PC-3 (cell line): ENCODE results near the gene LMTK3. TPM values are rescaled to one million over a fixed set of nuclear protein-coding genes. Genes with fewer than 3 reads are reported as not detected.

Experiments used
- ATAC-seq: fragments of 200-7000 bp; cut with Tn5 transposase; 2 replicates; pipeline ENCODE4 v1.9.1; 2020; ENCODE audit warnings: mild to moderate bottlenecking, moderate library complexity
- BruUV-seq: library from RNA; stranded (reverse); fragments of 400-500 nt; replicated peaks from 2 replicates; lab custom pipeline; 2021; lab: Mats Ljungman, UMichigan
- CTCF ChIA-PET: fragments of 300-600 bp; sonication (Branson Sonifier 250); formaldehyde crosslinking; loops from one replicate; lab custom pipeline; 2022; ENCODE audit warnings: antibody characterized with exemption; lab: Charles Lee
- POLR2A ChIA-PET: fragments of 300-600 bp; sonication (Branson Sonifier 250); formaldehyde crosslinking; loops from one replicate; lab custom pipeline; 2022; ENCODE audit warnings: antibody characterized with exemption; ENCODE audit not compliant: unreplicated experiment; lab: Charles Lee
- DNase-seq: peaks from one replicate; pipeline ENCODE4 v3.0.0-alpha.2; 2015
- H2AFZ ChIP-seq: fragments of 300-600 bp; sonication (generic); 2 replicates; pipeline ENCODE4 v1.6.0; 2016; ENCODE audit warnings: antibody characterized with exemption, low read length
- H3F3A ChIP-seq: fragments of 300-600 bp; sonication (generic); one replicate; pipeline ENCODE4 v1.6.0; 2017; ENCODE audit warnings: antibody characterized with exemption, low read length, control low read depth, mild to moderate bottlenecking; ENCODE audit not compliant: unreplicated experiment
- H3K27ac ChIP-seq: fragments of 300-600 bp; sonication (generic); 2 replicates; pipeline ENCODE4 v1.5.1; 2016; ENCODE audit warnings: mild to moderate bottlenecking, low read length
- H3K27me3 ChIP-seq: fragments of 300-600 bp; sonication (generic); 2 replicates; pipeline ENCODE4 v1.6.1; 2016; ENCODE audit warnings: low read length, mixed read lengths
- H3K36me3 ChIP-seq: fragments of 300-600 bp; sonication (generic); 2 replicates; pipeline ENCODE4 v1.6.1; 2016; ENCODE audit warnings: low read depth, mixed run types, low read length, mixed read lengths
- H3K4me1 ChIP-seq: fragments of 300-600 bp; sonication (generic); 2 replicates; pipeline ENCODE4 v1.5.1; 2016; ENCODE audit warnings: low read length; ENCODE audit not compliant: insufficient read depth
- H3K4me2 ChIP-seq: fragments of 300-600 bp; sonication (generic); 2 replicates; pipeline ENCODE4 v1.6.0; 2016; ENCODE audit warnings: low read length
- H3K4me3 ChIP-seq: fragments of 300-600 bp; sonication (generic); 2 replicates; pipeline ENCODE4 v1.5.1; 2016; ENCODE audit warnings: mild to moderate bottlenecking, low read length, mixed read lengths
- H3K79me2 ChIP-seq: fragments of 300-600 bp; sonication (generic); 2 replicates; pipeline ENCODE4 v1.6.1; 2017; ENCODE audit warnings: low read length, mixed read lengths
- H3K9ac ChIP-seq: fragments of 300-600 bp; sonication (generic); 2 replicates; pipeline ENCODE4 v1.6.0; 2016; ENCODE audit warnings: mild to moderate bottlenecking, low read length
- H3K9me2 ChIP-seq: fragments of 300-600 bp; sonication (generic); replicated peaks from 2 replicates; pipeline ENCODE4 v1.6.1; 2016; ENCODE audit warnings: mixed run types, low read length, mixed read lengths
- H3K9me3 ChIP-seq: fragments of 300-600 bp; sonication (generic); 2 replicates; pipeline ENCODE4 v1.6.1; 2016; ENCODE audit warnings: low read length, mixed read lengths
- H4K20me1 ChIP-seq: fragments of 300-600 bp; sonication (generic); 2 replicates; pipeline ENCODE4 v1.6.1; 2016; ENCODE audit warnings: low read length, mixed read lengths
- EZH2 ChIP-seq: fragments of 300-600 bp; sonication (generic); IDR thresholded peaks from one replicate; pipeline ENCODE4 v1.6.1; 2017; ENCODE audit warnings: antibody characterized with exemption, mild to moderate bottlenecking, low read length; ENCODE audit not compliant: unreplicated experiment
- EZH2phosphoT487 ChIP-seq: fragments of 300-600 bp; sonication (generic); IDR thresholded peaks from 2 replicates; pipeline ENCODE4 v1.6.1; 2018; ENCODE audit warnings: mild to moderate bottlenecking, antibody characterized with exemption, low read length, borderline replicate concordance
- intact Hi-C: fragments of 100-400 bp; cut with micrococcal nuclease; formaldehyde crosslinking; loops from 2 replicates; pipeline ENCODE4 v1.9.0; 2023
- total RNA-seq: library from RNA; depleted of rRNA; stranded (reverse); fragments of >200 nt; gene quantifications from 2 replicates; pipeline ENCODE4 v1.2.3, GENCODE V29; 2014
- TF ChIP-seq, protein P1 (sequence below): fragments of 300-600 bp; sonication (generic); conservative IDR thresholded peaks from 2 replicates; pipeline ENCODE4 v1.5.1; 2017; ENCODE audit warnings: antibody characterized with exemption, low read depth, mild to moderate bottlenecking, low read length

Gene LMTK3
- total RNA-seq, 1 experiment from 2014 or later, result 4.8 TPM

DNA sequence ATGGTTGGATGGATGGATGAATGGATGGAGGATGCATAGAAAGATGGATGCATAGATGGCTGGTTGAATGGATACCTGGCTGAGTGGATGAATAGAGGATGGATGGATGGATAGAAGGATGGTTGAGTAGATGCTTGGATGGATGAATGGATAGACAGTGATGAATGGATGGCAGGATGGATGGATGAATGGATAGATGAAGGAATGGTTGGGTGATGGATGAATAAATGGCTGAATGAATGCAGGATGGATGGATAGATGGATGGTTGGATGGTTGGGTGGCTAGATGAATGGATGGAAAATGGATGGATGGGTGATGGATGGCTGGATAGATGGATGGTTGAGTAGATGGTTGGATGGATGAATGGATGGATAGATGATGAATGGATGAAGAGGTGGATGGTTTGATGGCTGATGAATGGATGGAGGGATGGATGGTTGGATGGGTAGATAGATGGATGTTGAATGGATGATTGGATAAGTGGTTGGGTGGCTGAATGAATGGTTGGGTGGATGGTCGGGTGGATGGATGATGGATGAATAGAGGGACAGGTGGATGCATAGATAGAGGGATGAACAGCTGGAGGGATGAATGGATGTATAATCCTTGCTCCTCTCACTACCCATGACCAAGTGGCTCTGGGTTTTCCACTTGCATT is 36.7 kb upstream of the LMTK3 start:
- no peak overlapping the region for H3K27ac ChIP-seq
- peaks cover 16% of the 10 kb centered on the region for H3K4me1 ChIP-seq
- H3F3A ChIP-seq, result no peaks in the 10 kb centered on the region
- H3K4me3 ChIP-seq, result no peak overlapping the region
- H3K9ac ChIP-seq, result no peak overlapping the region
- H3K36me3 ChIP-seq, result no peaks in the 10 kb centered on the region
- H3K79me2 ChIP-seq, result no peaks in the 10 kb centered on the region
- no peaks in the 10 kb centered on the region for H3K27me3 ChIP-seq
- intact Hi-C loops, result no loop called here
- H3K9me3 ChIP-seq, result no peaks in the 10 kb centered on the region
- no peak overlapping the region for H2AFZ ChIP-seq
- ATAC-seq (no peak), DNase-seq (no peak)
- POLR2A ChIA-PET, result no interaction called here
- H4K20me1 ChIP-seq, result no peaks in the 10 kb centered on the region
- H3K4me2 ChIP-seq, result no peak overlapping the region
- CTCF ChIA-PET, result no interaction called here
- BruUV-seq, result no TSS peak
- H3K9me2 ChIP-seq, result no peaks in the 10 kb centered on the region
- TF ChIP-seq, protein P1, sequence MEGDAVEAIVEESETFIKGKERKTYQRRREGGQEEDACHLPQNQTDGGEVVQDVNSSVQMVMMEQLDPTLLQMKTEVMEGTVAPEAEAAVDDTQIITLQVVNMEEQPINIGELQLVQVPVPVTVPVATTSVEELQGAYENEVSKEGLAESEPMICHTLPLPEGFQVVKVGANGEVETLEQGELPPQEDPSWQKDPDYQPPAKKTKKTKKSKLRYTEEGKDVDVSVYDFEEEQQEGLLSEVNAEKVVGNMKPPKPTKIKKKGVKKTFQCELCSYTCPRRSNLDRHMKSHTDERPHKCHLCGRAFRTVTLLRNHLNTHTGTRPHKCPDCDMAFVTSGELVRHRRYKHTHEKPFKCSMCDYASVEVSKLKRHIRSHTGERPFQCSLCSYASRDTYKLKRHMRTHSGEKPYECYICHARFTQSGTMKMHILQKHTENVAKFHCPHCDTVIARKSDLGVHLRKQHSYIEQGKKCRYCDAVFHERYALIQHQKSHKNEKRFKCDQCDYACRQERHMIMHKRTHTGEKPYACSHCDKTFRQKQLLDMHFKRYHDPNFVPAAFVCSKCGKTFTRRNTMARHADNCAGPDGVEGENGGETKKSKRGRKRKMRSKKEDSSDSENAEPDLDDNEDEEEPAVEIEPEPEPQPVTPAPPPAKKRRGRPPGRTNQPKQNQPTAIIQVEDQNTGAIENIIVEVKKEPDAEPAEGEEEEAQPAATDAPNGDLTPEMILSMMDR, result no peak
- TF ChIP-seq EZH2, result no peak
- no peak for TF ChIP-seq EZH2phosphoT487

DNA sequence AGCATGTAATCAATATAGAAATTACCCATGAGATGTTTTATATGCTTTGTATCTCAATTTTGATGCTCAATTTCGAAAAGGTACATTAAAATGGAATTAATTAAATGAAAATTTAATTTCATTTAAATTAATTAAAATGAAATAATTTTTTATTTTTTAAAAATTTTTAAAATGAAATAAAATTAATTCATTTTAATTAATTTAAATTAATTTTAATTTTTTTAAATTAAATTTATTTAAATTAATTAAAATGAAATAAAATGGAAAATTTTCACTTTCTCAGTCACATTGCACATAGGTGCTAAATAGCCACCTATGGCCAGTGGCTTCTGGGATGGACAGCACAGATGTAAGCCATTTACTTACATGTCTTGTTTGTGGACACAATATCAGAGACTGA is 36.1 kb upstream of the LMTK3 start:
- no peaks in the 10 kb centered on the region for H3F3A ChIP-seq
- ATAC-seq (no peak), DNase-seq (no peak)
- TF ChIP-seq EZH2, result no peak
- no peaks in the 10 kb centered on the region for H3K79me2 ChIP-seq
- CTCF ChIA-PET, result no interaction called here
- no peaks in the 10 kb centered on the region for H3K9me2 ChIP-seq
- BruUV-seq, result no TSS peak
- H3K9ac ChIP-seq, result no peak overlapping the region
- no peaks in the 10 kb centered on the region for H3K9me3 ChIP-seq
- no peak overlapping the region for H2AFZ ChIP-seq
- peaks cover 14% of the 10 kb centered on the region for H3K4me1 ChIP-seq
- H3K27me3 ChIP-seq, result no peaks in the 10 kb centered on the region
- no peak overlapping the region for H3K4me2 ChIP-seq
- no peaks in the 10 kb centered on the region for H3K36me3 ChIP-seq
- intact Hi-C loops, result no loop called here
- POLR2A ChIA-PET, result no interaction called here
- no peak overlapping the region for H3K27ac ChIP-seq
- no peak overlapping the region for H3K4me3 ChIP-seq
- H4K20me1 ChIP-seq, result no peaks in the 10 kb centered on the region

DNA sequence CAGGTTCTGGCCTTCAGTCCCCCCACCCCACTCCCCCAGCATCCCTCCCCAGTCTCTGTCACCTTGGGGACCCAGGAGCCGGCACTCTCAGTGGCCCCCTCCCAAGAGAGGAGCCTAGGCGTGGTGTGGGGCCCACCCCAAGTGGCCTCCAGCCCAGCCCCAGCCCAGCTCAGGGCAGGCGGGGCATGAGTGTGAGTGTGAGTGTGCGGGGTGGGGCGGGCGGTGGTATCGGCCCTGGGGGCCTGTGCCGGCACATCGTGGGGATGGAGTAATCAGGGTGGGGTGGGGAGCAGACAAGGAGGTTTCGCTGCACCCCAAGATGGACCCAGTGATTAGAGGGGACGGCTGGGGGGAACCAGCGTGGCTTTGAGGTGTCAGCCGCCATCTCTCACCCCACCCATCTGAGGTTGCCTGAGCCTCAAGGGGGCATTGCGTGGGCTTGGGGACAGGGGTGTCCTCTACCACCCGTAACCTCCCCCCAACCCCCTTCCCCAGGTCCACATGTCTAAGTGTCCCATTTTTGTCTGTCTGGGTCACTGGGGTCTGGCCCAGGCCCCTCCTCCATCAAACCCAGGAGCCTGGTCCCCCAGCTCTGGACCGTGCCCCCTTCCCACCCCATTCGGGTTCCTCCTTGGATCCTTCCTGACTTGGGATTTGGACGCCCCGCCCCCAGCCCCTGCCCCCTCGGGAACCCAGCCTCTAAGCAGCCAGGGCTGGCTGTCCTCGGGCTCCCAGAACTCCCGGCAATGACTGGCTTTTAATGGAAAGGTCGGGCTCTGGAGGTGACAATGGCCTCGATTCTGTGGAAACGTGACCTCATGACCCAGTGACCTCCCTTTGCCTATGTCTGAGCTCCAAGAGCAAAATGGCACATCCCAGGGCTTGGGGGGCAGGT is 33.5 kb upstream of the LMTK3 start:
- Histone ChIP-seq H3K27me3 (no peaks in the 10 kb centered on the region), H3K4me2 (no peak overlapping the region), H3K36me3 (no peaks in the 10 kb centered on the region), H3K9ac (no peak overlapping the region), H3K9me3 (no peaks in the 10 kb centered on the region), H3K4me3 (no peak overlapping the region), H2AFZ (no peak overlapping the region), H3K79me2 (no peaks in the 10 kb centered on the region), H3K4me1 (peaks cover 9% of the 10 kb centered on the region; the same call in 1 of the 2 replicates), H3K27ac (no peak overlapping the region), H3K9me2 (no peaks in the 10 kb centered on the region), H4K20me1 (no peaks in the 10 kb centered on the region), H3F3A (no peaks in the 10 kb centered on the region)
- intact Hi-C loops, result no loop called here
- BruUV-seq, result no TSS peak
- CTCF ChIA-PET, result no interaction called here
- TF ChIP-seq EZH2phosphoT487 (no peak), EZH2 (no peak)
- TF ChIP-seq, protein P1, result no peak
- DNase-seq (no peak), ATAC-seq (no peak)
- POLR2A ChIA-PET, result no interaction called here
